ENCODE data around the gene PADI6. TPM values are rescaled to one million over a fixed set of nuclear protein-coding genes. Genes with fewer than 3 reads are reported as not detected.

PADI6 gene
- total RNA-seq, 1 donor from 2014 or later: not detected

- H3K4me1 Mint-ChIP-seq (ENCODE audit: unreplicated experiment): no peaks in the 10 kb centered on the region
- H3K27ac Mint-ChIP-seq (ENCODE audit: unreplicated experiment): no peak overlapping the region
- H3K4me3 Mint-ChIP-seq (ENCODE audit: unreplicated experiment): no peak overlapping the region
- TF ChIP-seq CTCF (IDR thresholded peaks at IDR 0.05): no peak
- H3K9me3 Mint-ChIP-seq (ENCODE audit: unreplicated experiment): no peaks in the 10 kb centered on the region
- no peak for DNase-seq (ENCODE audit: extremely low spot score, unreplicated experiment)
- H3K36me3 Mint-ChIP-seq (ENCODE audit: unreplicated experiment): no peaks in the 10 kb centered on the region
- H3K27me3 Mint-ChIP-seq (ENCODE audit: unreplicated experiment): peaks cover 11% of the 10 kb centered on the region
Measured at GRCh38 chr1:17350928-17351446, 21.0 kb upstream of the PADI6 start.

GRCh38 chr1:17351598-17352324 lies 20.2 kb upstream of the PADI6 start:
- DNase-seq (ENCODE audit: extremely low spot score, unreplicated experiment): no peak
- no peak for TF ChIP-seq CTCF (IDR thresholded peaks at IDR 0.05)
- Mint-ChIP-seq H3K9me3 (ENCODE audit: unreplicated experiment) (no peaks in the 10 kb centered on the region), H3K4me1 (ENCODE audit: unreplicated experiment) (no peaks in the 10 kb centered on the region), H3K27me3 (ENCODE audit: unreplicated experiment) (peaks cover 11% of the 10 kb centered on the region), H3K27ac (ENCODE audit: unreplicated experiment) (no peak overlapping the region), H3K36me3 (ENCODE audit: unreplicated experiment) (no peaks in the 10 kb centered on the region), H3K4me3 (ENCODE audit: unreplicated experiment) (no peak overlapping the region)

- H3K27ac Mint-ChIP-seq (ENCODE audit: unreplicated experiment): no peak overlapping the region
- no peak for TF ChIP-seq CTCF (IDR thresholded peaks at IDR 0.05)
- H3K4me1 Mint-ChIP-seq (ENCODE audit: unreplicated experiment): no peaks in the 10 kb centered on the region
- no peak for DNase-seq (ENCODE audit: extremely low spot score, unreplicated experiment)
- H3K36me3 Mint-ChIP-seq (ENCODE audit: unreplicated experiment): no peaks in the 10 kb centered on the region
- H3K27me3 Mint-ChIP-seq (ENCODE audit: unreplicated experiment): peaks cover 11% of the 10 kb centered on the region
- no peaks in the 10 kb centered on the region for H3K9me3 Mint-ChIP-seq (ENCODE audit: unreplicated experiment)
- H3K4me3 Mint-ChIP-seq (ENCODE audit: unreplicated experiment): no peak overlapping the region
Measured at GRCh38 chr1:17352419-17352909, 19.5 kb upstream of the PADI6 start.

GRCh38 chr1:17355898-17356297 lies 16.1 kb upstream of the PADI6 start:
- Mint-ChIP-seq H3K9me3 (ENCODE audit: unreplicated experiment) (no peaks in the 10 kb centered on the region), H3K4me3 (ENCODE audit: unreplicated experiment) (no peak overlapping the region), H3K27me3 (ENCODE audit: unreplicated experiment) (peaks cover 11% of the 10 kb centered on the region), H3K36me3 (ENCODE audit: unreplicated experiment) (no peaks in the 10 kb centered on the region), H3K27ac (ENCODE audit: unreplicated experiment) (no peak overlapping the region), H3K4me1 (ENCODE audit: unreplicated experiment) (no peaks in the 10 kb centered on the region)
- TF ChIP-seq CTCF (IDR thresholded peaks at IDR 0.05): no peak
- no peak for DNase-seq (ENCODE audit: extremely low spot score, unreplicated experiment)

- Mint-ChIP-seq H3K4me3 (ENCODE audit: unreplicated experiment) (no peak overlapping the region), H3K36me3 (ENCODE audit: unreplicated experiment) (no peaks in the 10 kb centered on the region), H3K4me1 (ENCODE audit: unreplicated experiment) (no peaks in the 10 kb centered on the region), H3K27ac (ENCODE audit: unreplicated experiment) (no peak overlapping the region), H3K9me3 (ENCODE audit: unreplicated experiment) (no peaks in the 10 kb centered on the region), H3K27me3 (ENCODE audit: unreplicated experiment) (peaks cover 11% of the 10 kb centered on the region)
- DNase-seq (ENCODE audit: extremely low spot score, unreplicated experiment): no peak
- no peak for TF ChIP-seq CTCF (IDR thresholded peaks at IDR 0.05)
Measured at GRCh38 chr1:17356387-17357026, 15.5 kb upstream of the PADI6 start.

Data from osteocyte (in vitro differentiated cells).